DOHH2 (cell line): ENCODE measurements around the gene RAB20.
"Not testable (repeated sequence)": the region's sequence is repeated elsewhere in the genome, so short reads cannot be mapped to it uniquely, and the experiment has no call there.

Experiments used
- H3F3A ChIP-seq: fragments of 200-600 bp; sonication (generic), shearing (Covaris generic); 2 replicates; pipeline ENCODE4 v1.6.0; 2016; ENCODE audit warnings: antibody characterized with exemption, mild to moderate bottlenecking; ENCODE audit not compliant: control insufficient read depth, insufficient read depth
- H3K27ac ChIP-seq: fragments of 200-600 bp; sonication (generic); 2 replicates; pipeline ENCODE4 v1.5.1; 2014; ENCODE audit warnings: low read depth, mild to moderate bottlenecking, low read length, moderate library complexity
- H3K27me3 ChIP-seq: fragments of 200-600 bp; sonication (generic); 2 replicates; pipeline ENCODE4 v1.6.1; 2014; ENCODE audit warnings: mild to moderate bottlenecking, low read length, mixed read lengths; ENCODE audit not compliant: control insufficient read depth
- H3K36me3 ChIP-seq: fragments of 200-600 bp; sonication (generic); 2 replicates; pipeline ENCODE4 v1.6.1; 2014; ENCODE audit warnings: mild to moderate bottlenecking, low read length, moderate library complexity, mixed read lengths; ENCODE audit not compliant: control insufficient read depth
- H3K4me1 ChIP-seq: fragments of 200-600 bp; sonication (generic); 2 replicates; pipeline ENCODE4 v1.6.1; 2014; ENCODE audit warnings: mild to moderate bottlenecking, low read length, mixed read lengths; ENCODE audit not compliant: control insufficient read depth
- H3K4me2 ChIP-seq: fragments of 200-600 bp; sonication (generic); 2 replicates; pipeline ENCODE4 v1.6.0; 2014; ENCODE audit warnings: mild to moderate bottlenecking, low read length, moderate library complexity
- H3K4me3 ChIP-seq: fragments of 200-600 bp; sonication (generic); 2 replicates; pipeline ENCODE4 v1.5.1; 2014; ENCODE audit warnings: mild to moderate bottlenecking, low read length, mixed read lengths
- H3K79me2 ChIP-seq: fragments of 200-600 bp; sonication (generic); 2 replicates; pipeline ENCODE4 v1.6.1; 2014; ENCODE audit warnings: mild to moderate bottlenecking, low read length, mixed read lengths; ENCODE audit not compliant: control insufficient read depth
- H3K9me2 ChIP-seq: fragments of 200-600 bp; sonication (generic); replicated peaks from 2 replicates; pipeline ENCODE4 v1.6.1; 2014; ENCODE audit warnings: mild to moderate bottlenecking, low read length, mixed read lengths; ENCODE audit not compliant: control insufficient read depth
- H3K9me3 ChIP-seq: fragments of 200-600 bp; sonication (generic); 2 replicates; pipeline ENCODE4 v1.6.1; 2014; ENCODE audit warnings: antibody characterized with exemption, low read length, mixed read lengths; ENCODE audit not compliant: control insufficient read depth, insufficient read depth
- H4K20me1 ChIP-seq: fragments of 200-600 bp; sonication (generic); 2 replicates; pipeline ENCODE4 v1.6.0; 2014; ENCODE audit warnings: low read depth, mild to moderate bottlenecking, antibody characterized with exemption, low read length, moderate library complexity; ENCODE audit not compliant: control insufficient read depth, insufficient read depth
- EZH2phosphoT487 ChIP-seq: fragments of 200-600 bp; sonication (generic); IDR thresholded peaks from 2 replicates; pipeline ENCODE4 v1.6.1; 2017; ENCODE audit warnings: borderline replicate concordance, mild to moderate bottlenecking, antibody characterized with exemption, low read length, moderate library complexity, mixed read lengths
- TF ChIP-seq, protein P1 (sequence below): fragments of 200-600 bp; sonication (generic); IDR thresholded peaks from one replicate; pipeline ENCODE4 v1.5.1; 2014; ENCODE audit warnings: antibody characterized with exemption, mild to moderate bottlenecking, low read depth, low read length; ENCODE audit not compliant: poor library complexity, severe bottlenecking

The RAB20 gene

DNA sequence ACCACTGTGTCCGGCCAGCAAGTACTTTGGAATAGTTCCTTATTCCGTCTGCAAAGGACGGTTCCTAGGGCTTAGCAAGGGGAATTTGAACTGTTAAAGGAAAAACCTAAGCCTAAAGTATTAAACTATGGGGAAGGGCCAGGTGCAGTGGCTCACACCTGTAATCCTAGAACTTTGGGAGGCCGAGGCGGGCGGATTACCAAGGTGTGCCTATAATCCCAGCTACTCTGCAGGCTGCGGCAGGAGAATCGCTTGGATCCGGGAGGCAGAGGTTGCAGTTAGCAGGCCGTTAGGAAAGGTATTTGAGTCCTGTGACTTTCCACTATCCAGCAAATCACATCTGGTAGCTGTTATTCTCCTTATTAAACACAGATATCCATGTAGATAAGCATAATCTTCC lies 9.4 kb upstream of the RAB20 start:
- Histone ChIP-seq H3K27ac (no peak overlapping the region), H3K27me3 (peaks cover 21% of the 10 kb centered on the region), H3F3A (no peaks in the 10 kb centered on the region), H3K4me3 (no peak overlapping the region), H3K9me2 (no peaks in the 10 kb centered on the region), H3K79me2 (no peaks in the 10 kb centered on the region), H3K36me3 (no peaks in the 10 kb centered on the region), H3K4me2 (no peak overlapping the region), H3K9me3 (no peaks in the 10 kb centered on the region), H4K20me1 (no peaks in the 10 kb centered on the region), H3K4me1 (no peaks in the 10 kb centered on the region)
- TF ChIP-seq, protein P1, sequence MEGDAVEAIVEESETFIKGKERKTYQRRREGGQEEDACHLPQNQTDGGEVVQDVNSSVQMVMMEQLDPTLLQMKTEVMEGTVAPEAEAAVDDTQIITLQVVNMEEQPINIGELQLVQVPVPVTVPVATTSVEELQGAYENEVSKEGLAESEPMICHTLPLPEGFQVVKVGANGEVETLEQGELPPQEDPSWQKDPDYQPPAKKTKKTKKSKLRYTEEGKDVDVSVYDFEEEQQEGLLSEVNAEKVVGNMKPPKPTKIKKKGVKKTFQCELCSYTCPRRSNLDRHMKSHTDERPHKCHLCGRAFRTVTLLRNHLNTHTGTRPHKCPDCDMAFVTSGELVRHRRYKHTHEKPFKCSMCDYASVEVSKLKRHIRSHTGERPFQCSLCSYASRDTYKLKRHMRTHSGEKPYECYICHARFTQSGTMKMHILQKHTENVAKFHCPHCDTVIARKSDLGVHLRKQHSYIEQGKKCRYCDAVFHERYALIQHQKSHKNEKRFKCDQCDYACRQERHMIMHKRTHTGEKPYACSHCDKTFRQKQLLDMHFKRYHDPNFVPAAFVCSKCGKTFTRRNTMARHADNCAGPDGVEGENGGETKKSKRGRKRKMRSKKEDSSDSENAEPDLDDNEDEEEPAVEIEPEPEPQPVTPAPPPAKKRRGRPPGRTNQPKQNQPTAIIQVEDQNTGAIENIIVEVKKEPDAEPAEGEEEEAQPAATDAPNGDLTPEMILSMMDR, result no peak

DNA sequence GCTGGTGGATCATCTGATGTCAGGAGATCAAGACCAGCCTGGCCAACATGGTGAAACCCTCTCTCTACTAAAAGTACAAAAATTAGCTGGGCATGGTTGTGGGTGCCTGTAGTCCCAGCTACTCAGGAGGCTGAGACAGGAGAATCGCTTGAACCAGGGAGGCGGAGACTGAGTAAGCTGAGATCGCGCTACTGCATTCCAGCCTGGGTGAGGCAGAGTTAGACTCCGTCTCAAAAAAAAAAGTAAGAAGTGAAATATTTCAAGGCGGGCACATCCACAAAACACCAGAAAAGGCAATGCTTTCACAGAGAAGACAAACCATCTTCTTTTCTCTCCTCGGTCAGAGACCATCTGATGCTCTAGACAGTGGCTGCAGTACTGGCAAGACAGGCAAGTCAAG lies 8.4 kb upstream of the RAB20 start:
- H3K4me3 ChIP-seq, H3K9me3 ChIP-seq, H3K4me2 ChIP-seq, H3K36me3 ChIP-seq, H3K27ac ChIP-seq, H3F3A ChIP-seq, H3K9me2 ChIP-seq, H3K4me1 ChIP-seq, H3K79me2 ChIP-seq, H4K20me1 ChIP-seq: not testable (repeated sequence)
- peaks cover 17% of the 10 kb centered on the region for H3K27me3 ChIP-seq

DNA sequence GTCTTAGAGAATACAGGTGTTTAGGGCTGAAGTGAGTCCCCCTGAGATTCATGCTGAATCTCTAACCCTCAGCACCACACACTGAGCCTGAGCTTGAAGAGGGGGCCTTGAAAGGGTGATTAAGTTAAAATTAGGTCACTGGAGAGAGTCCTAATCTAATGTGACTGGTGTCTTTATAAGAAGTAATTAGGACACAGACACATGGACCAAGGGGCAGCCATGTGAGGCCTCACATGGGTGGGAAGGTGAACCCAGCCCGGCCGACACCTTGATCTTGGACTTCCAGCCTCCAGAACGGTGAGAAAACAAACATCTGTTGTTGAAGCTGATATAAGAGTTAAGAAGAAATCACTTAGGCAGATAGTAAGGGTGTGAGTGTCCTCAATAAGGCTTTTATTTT lies 7.1 kb upstream of the RAB20 start:
- Histone ChIP-seq H3K9me3 (no peaks in the 10 kb centered on the region), H3F3A (no peaks in the 10 kb centered on the region), H3K36me3 (no peaks in the 10 kb centered on the region), H3K27me3 (peaks cover 18% of the 10 kb centered on the region), H3K79me2 (no peaks in the 10 kb centered on the region), H3K4me2 (no peak overlapping the region), H3K4me3 (no peak overlapping the region), H4K20me1 (no peaks in the 10 kb centered on the region), H3K4me1 (no peaks in the 10 kb centered on the region), H3K9me2 (no peaks in the 10 kb centered on the region), H3K27ac (no peak overlapping the region)
- TF ChIP-seq, protein P1, result no peak
- no peak for TF ChIP-seq EZH2phosphoT487

DNA sequence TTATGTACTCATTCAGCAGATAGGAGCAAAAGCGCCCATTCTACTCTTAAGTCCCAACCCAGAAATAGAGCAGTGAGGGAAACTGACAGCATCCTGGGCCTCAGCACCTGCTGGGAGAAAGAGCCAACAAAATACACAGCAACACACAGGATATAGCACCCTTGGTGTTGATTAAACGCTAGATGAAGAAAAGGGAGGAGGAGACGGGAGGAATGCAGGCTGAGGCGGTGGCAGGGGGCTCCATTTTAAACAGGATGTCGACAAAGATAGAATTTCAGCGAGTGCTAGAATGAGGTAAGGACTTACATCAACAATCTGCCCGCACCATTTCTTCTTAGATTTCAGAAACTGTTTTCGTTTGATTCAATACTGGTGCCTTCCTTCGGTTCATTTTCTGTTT lies 4.6 kb upstream of the RAB20 start:
- H3K27me3 ChIP-seq, result peaks cover 33% of the 10 kb centered on the region
- H3K9me3 ChIP-seq, result no peaks in the 10 kb centered on the region
- H3K4me3 ChIP-seq, result no peak overlapping the region
- TF ChIP-seq, protein P1, result no peak
- no peak for TF ChIP-seq EZH2phosphoT487
- no peaks in the 10 kb centered on the region for H3F3A ChIP-seq
- no peaks in the 10 kb centered on the region for H3K36me3 ChIP-seq
- peaks cover 3% of the 10 kb centered on the region for H3K4me1 ChIP-seq
- no peak overlapping the region for H3K4me2 ChIP-seq
- no peak overlapping the region for H3K27ac ChIP-seq
- no peaks in the 10 kb centered on the region for H4K20me1 ChIP-seq
- no peaks in the 10 kb centered on the region for H3K79me2 ChIP-seq
- no peaks in the 10 kb centered on the region for H3K9me2 ChIP-seq
